GM12878 (cell line): ENCODE measurements around the gene PRODH. TPM values are rescaled to one million over a fixed set of nuclear protein-coding genes. Genes with fewer than 3 reads are reported as not detected.
"Not testable (repeated sequence)": the region's sequence is repeated elsewhere in the genome, so short reads cannot be mapped to it uniquely, and the experiment has no call there.

ENCODE experiments used
- ATAC-seq: fragments of 200-7000 bp; cut with Tn5 transposase; 3 replicates; pipeline ENCODE4 v1.9.1; 2020; ENCODE audit warnings: mild to moderate bottlenecking, moderate library complexity
- BruUV-seq: library from RNA; stranded (reverse); fragments of 400-500 nt; replicated peaks from 2 replicates; lab custom pipeline; 2021; lab: Mats Ljungman, UMichigan
- CTCF ChIA-PET: fragments of 300-600 bp; sonication (Branson Sonifier 250); formaldehyde crosslinking; extraction: SDS; loops from one replicate; lab custom pipeline; 2021; ENCODE audit warnings: inconsistent platforms; lab: Yijun Ruan, JAX
- POLR2A ChIA-PET: fragments of 350-600 bp; formaldehyde crosslinking; extraction: SDS; loops from one replicate; lab custom pipeline; 2021; ENCODE audit warnings: inconsistent platforms; lab: Charles Lee
- RAD21 ChIA-PET: fragments of 300-600 bp; sonication (Branson Sonifier 250); formaldehyde crosslinking; loops from one replicate; lab custom pipeline; 2023; ENCODE audit warnings: antibody characterized with exemption; ENCODE audit not compliant: unreplicated experiment; lab: Charles Lee
- SMC1A ChIA-PET: fragments of 300-600 bp; sonication (Branson Sonifier 250); formaldehyde crosslinking; loops from one replicate; lab custom pipeline; 2023; ENCODE audit not compliant: unreplicated experiment, uncharacterized antibody; lab: Charles Lee
- DNase-seq: peaks from one replicate; pipeline ENCODE4 v3.0.0-alpha.2; 2011; ENCODE audit warnings: low read depth, low spot score
- FAIRE-seq: peaks from 3 replicates; lab custom pipeline; 2011; peaks lifted over from hg19 to GRCh38; lab: Jason Lieb, UNC
- H2AFZ ChIP-seq: 2 replicates; pipeline ENCODE4 v1.6.0; 2011; ENCODE audit warnings: low read depth, low read length, control low read depth; ENCODE audit not compliant: control insufficient read depth
- H3K27ac ChIP-seq: 2 replicates; pipeline ENCODE4 v1.5.1; 2011; ENCODE audit warnings: control low read depth; ENCODE audit not compliant: control insufficient read depth, insufficient read depth
- H3K27me3 ChIP-seq, 2 experiments: replicated peaks in 1 of 2; 2 replicates each; pipeline versions ENCODE4 v1.6.0 to v1.6.1; 2011; ENCODE audit warnings: low read length in 1 of 2; ENCODE audit not compliant: control insufficient read depth in 2 of 2, insufficient read depth in 2 of 2
- H3K36me3 ChIP-seq, 2 experiments: 2 replicates each; pipeline ENCODE4 v1.5.1; 2011; ENCODE audit warnings: low read length in 1 of 2; ENCODE audit not compliant: control insufficient read depth in 2 of 2, insufficient read depth in 2 of 2
- H3K4me1 ChIP-seq: 2 replicates; pipeline ENCODE4 v1.6.1; 2011; ENCODE audit warnings: mild to moderate bottlenecking, low read length, moderate library complexity, mixed read lengths; ENCODE audit not compliant: control insufficient read depth, insufficient read depth
- H3K4me2 ChIP-seq: 2 replicates; pipeline ENCODE4 v1.6.0; 2011; ENCODE audit warnings: control low read depth; ENCODE audit not compliant: control insufficient read depth, insufficient read depth
- H3K4me3 ChIP-seq: fragments of 200-600 bp; sonication (generic); 2 replicates; pipeline ENCODE4 v1.5.1; 2016
- H3K79me2 ChIP-seq: 2 replicates; pipeline ENCODE4 v1.6.0; 2011; ENCODE audit warnings: low read length; ENCODE audit not compliant: control insufficient read depth, insufficient read depth
- H3K9ac ChIP-seq: 2 replicates; pipeline ENCODE4 v1.8.0; 2011; ENCODE audit warnings: low read length, control low read depth, mixed read lengths; ENCODE audit not compliant: control insufficient read depth, insufficient read depth
- H3K9me3 ChIP-seq: replicated peaks from 3 replicates; pipeline ENCODE4 v1.5.1; 2011; ENCODE audit warnings: mild to moderate bottlenecking, low read length; ENCODE audit not compliant: control insufficient read depth, insufficient read depth
- H4K20me1 ChIP-seq: 2 replicates; pipeline ENCODE4 v1.6.0; 2011; ENCODE audit not compliant: control insufficient read depth, insufficient read depth
- BACH1 ChIP-seq: fragments of 450-650 bp; IDR thresholded peaks from 2 replicates; pipeline ENCODE4 v1.6.1; 2017; ENCODE audit warnings: mild to moderate bottlenecking, borderline replicate concordance
- SRF ChIP-seq, 2 experiments: IDR thresholded peaks; 2 replicates each; pipeline ENCODE4 v1.6.1; 2011; ENCODE audit warnings: low read depth in 2 of 2, low read length in 2 of 2, mild to moderate bottlenecking in 1 of 2, moderate library complexity in 1 of 2
- WGBS: methylation state at CpG from one replicate; pipeline ENCODE4 v1.1.6; 2016; ENCODE audit warnings: low lambda C conversion rate; ENCODE audit not compliant: insufficient replicate concordance, insufficient coverage; ENCODE audit errors: missing lambda C conversion rate; 5-methylcytosine and 5-hydroxymethylcytosine counted together
- in situ Hi-C: fragments of 300-500 bp; cut with MboI; formaldehyde crosslinking; loops from 9 replicates; pipeline ENCODE4 v1.14.3; 2018; ENCODE audit warnings: mixed read lengths
- intact Hi-C: fragments of 100-400 bp; cut with micrococcal nuclease; formaldehyde crosslinking; loops from one replicate; pipeline ENCODE4 v1.14.2; 2022; ENCODE audit not compliant: unreplicated experiment
- polyA plus RNA-seq, 11 experiments: library from polyadenylated mRNA; depleted of rRNA in 4 of 11; unstranded in 6 of 11; stranded (reverse) in 5 of 11; fragments of >200 nt; fragmentation: Nextera tagmentation in 4 of 11; fragmentation: Illumina TruSeq in 1 of 11; extraction: Ambion mirVana in 4 of 11; extraction: Trizol in 1 of 11; gene quantifications; 1 replicate in 1 of 11; 2 replicates in 10 of 11; pipeline versions ENCODE4 v1.2.1 to v1.2.3, GENCODE V29; 2011 to 2016; ENCODE audit warnings: inconsistent platforms in 2 of 11, missing spikeins in 2 of 11, low read depth in 1 of 11
- total RNA-seq, 4 experiments: library from RNA; depleted of rRNA in 3 of 4; stranded (reverse); fragments of >200 nt in 3 of 4; fragmentation: Illumina TruSeq in 1 of 4; extraction: Trizol in 1 of 4; gene quantifications; 2 replicates each; pipeline versions ENCODE4 v1.2.1 to v1.2.3, GENCODE V29; 2013 to 2021
- TF ChIP-seq, protein P1 (sequence below): fragments of 450-650 bp; IDR thresholded peaks from 2 replicates; pipeline ENCODE4 v1.6.1; 2017; ENCODE audit warnings: borderline replicate concordance

Gene PRODH
- total and polyA plus RNA-seq, 10 of the 15 experiments (the other 5 are each of a cell fraction or from before 2014, with no cell fraction given), result 0.03 to 0.10 (median 0.07) TPM; not detected in 6

DNA sequence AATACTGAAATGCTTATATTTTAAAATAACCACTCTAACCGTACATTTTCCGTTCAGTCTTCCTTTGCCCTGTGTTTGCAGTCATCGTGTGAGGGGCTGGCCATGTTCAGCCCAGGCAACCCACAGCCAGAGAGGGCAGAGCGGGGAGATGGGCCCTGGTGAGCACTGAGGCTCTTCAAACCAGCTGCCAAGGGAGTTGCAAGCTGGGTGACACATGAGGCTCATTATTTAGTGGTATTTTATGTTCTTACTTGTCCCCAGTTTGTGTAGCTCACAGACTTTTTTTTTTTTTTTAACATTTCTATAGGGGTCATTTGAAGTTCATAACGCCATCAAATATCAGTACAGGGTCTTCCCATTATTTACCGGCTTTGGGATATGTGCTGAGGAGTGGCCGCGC lies 48.0 kb downstream of the PRODH start:
- H3K4me3 ChIP-seq, result no peak overlapping the region
- intact Hi-C loops, result no loop called here
- no peaks in the 10 kb centered on the region for H4K20me1 ChIP-seq
- H2AFZ ChIP-seq, result no peak overlapping the region
- TF ChIP-seq, protein P1, sequence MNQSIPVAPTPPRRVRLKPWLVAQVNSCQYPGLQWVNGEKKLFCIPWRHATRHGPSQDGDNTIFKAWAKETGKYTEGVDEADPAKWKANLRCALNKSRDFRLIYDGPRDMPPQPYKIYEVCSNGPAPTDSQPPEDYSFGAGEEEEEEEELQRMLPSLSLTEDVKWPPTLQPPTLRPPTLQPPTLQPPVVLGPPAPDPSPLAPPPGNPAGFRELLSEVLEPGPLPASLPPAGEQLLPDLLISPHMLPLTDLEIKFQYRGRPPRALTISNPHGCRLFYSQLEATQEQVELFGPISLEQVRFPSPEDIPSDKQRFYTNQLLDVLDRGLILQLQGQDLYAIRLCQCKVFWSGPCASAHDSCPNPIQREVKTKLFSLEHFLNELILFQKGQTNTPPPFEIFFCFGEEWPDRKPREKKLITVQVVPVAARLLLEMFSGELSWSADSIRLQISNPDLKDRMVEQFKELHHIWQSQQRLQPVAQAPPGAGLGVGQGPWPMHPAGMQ, result no peak
- no peak for TF ChIP-seq SRF (IDR thresholded peaks at IDR 0.05; ENCODE audit: low read depth in 2 of 2, low read length in 2 of 2)
- TF ChIP-seq BACH1, result no peak
- in situ Hi-C loops, result no loop called here
- ChIA-PET SMC1A (no interaction called here), RAD21 (no interaction called here), CTCF (no interaction called here), POLR2A (no interaction called here)
- H3K27ac ChIP-seq, result no peak overlapping the region
- H3K4me2 ChIP-seq, result no peak overlapping the region
- no peaks in the 10 kb centered on the region for H3K27me3 ChIP-seq
- no peaks in the 10 kb centered on the region for H3K9me3 ChIP-seq
- no peaks in the 10 kb centered on the region for H3K79me2 ChIP-seq
- H3K36me3 ChIP-seq, result no peaks in the 10 kb centered on the region
- no peak overlapping the region for H3K9ac ChIP-seq
- WGBS, result no CpG with 5 or more reads among the region's 8 CpGs
- FAIRE-seq (no peak), DNase-seq (no peak), ATAC-seq (no peak)
- H3K4me1 ChIP-seq, result no peaks in the 10 kb centered on the region
- no TSS peak for BruUV-seq

DNA sequence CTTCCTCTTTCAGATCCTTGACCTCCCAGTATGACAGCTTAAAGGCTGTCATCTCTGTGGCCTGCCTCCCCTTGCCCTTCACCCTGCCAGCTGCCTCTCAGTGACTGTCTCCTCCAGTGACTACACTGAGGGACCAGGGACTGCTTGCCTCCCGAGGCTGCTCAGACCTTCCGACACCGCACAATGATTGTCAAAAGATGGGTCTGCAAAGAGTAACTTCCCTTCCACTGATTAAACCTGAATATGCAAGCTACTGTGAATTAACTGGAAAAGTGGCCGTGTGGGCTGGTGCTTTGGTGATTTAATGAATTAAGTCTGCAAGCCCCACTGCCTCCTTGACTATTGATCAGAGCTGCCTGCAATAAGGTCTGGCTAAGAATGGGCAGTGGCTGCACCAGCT lies 51.6 kb downstream of the PRODH start:
- H4K20me1 ChIP-seq, H3K9me3 ChIP-seq, H2AFZ ChIP-seq, H3K4me1 ChIP-seq, in situ Hi-C loops, H3K79me2 ChIP-seq, ATAC-seq, intact Hi-C loops, H3K36me3 ChIP-seq, FAIRE-seq, H3K9ac ChIP-seq, BruUV-seq, POLR2A ChIA-PET, H3K27me3 ChIP-seq, H3K4me2 ChIP-seq, DNase-seq, CTCF ChIA-PET, RAD21 ChIA-PET, H3K27ac ChIP-seq, SMC1A ChIA-PET, H3K4me3 ChIP-seq: not testable (repeated sequence)
- WGBS, result 53% methylated on average over 4 of the region's 4 CpGs

DNA sequence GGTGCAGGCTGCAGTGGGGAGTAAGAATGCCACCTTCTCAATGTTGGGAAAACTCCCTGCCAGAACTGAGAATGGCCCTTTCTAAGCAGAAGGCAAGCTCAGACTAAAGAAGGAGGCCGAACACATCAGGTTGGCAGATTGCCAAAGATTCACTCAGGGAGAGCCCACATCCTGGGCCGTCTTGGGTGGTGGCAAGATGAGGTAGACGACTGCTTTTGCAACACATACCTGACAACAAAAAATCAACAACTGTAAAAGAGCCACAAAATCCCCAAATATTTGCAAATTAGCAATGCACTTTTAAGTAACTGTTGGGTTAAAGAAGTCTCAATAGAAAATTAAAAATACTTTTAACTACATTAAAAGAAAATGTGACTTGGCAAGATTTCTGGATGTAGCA lies 54.8 kb downstream of the PRODH start:
- H2AFZ ChIP-seq, H3K4me1 ChIP-seq, in situ Hi-C loops, CTCF ChIA-PET, H3K79me2 ChIP-seq, H3K9ac ChIP-seq, RAD21 ChIA-PET, BruUV-seq, SMC1A ChIA-PET, DNase-seq, H3K9me3 ChIP-seq, POLR2A ChIA-PET, H3K36me3 ChIP-seq, H3K27ac ChIP-seq, intact Hi-C loops, H3K27me3 ChIP-seq, H3K4me2 ChIP-seq, ATAC-seq, FAIRE-seq, H4K20me1 ChIP-seq, H3K4me3 ChIP-seq: not testable (repeated sequence)
- WGBS, result 2% methylated on average over 3 of the region's 3 CpGs
